K562 (cell line): ENCODE data around the gene LGSN. TPM values are rescaled to one million over a fixed set of nuclear protein-coding genes. Genes with fewer than 3 reads are reported as not detected.

Experiments used
- ATAC-seq: fragments of 200-7000 bp; cut with Tn5 transposase; 3 replicates; pipeline ENCODE4 v1.9.1; 2020; ENCODE audit warnings: moderate library complexity
- BruUV-seq: library from RNA; stranded (reverse); fragments of 400-500 nt; replicated peaks from 2 replicates; lab custom pipeline; 2021; lab: Mats Ljungman, UMichigan
- CTCF ChIA-PET: fragments of 300-600 bp; formaldehyde crosslinking; extraction: SDS; loops from one replicate; lab custom pipeline; 2021; ENCODE audit warnings: low intra/inter-chr PET ratio; lab: Yijun Ruan, JAX
- POLR2A ChIA-PET: fragments of 300-600, 350-650 bp; sonication (Branson Sonifier 250); formaldehyde crosslinking; extraction: SDS; loops from one replicate; lab custom pipeline; 2021; ENCODE audit warnings: antibody characterized with exemption, inconsistent platforms; lab: Yijun Ruan, JAX
- DNase-seq, 4 experiments: peaks; one replicate each; pipeline versions ENCODE4 v3.0.0 to v3.0.0-alpha.2; 2011 to 2018; ENCODE audit warnings: low spot score in 3 of 4, mixed read lengths in 3 of 4; ENCODE audit errors: extremely low read depth in 1 of 4
- FAIRE-seq: peaks from 2 replicates; lab custom pipeline; 2011; peaks lifted over from hg19 to GRCh38; lab: Jason Lieb, UNC
- H2AFZ ChIP-seq: 2 replicates; pipeline ENCODE4 v1.6.0; 2011; ENCODE audit warnings: low read depth, low read length, control low read depth, inconsistent platforms
- H3K27ac ChIP-seq: fragments of 200-600 bp; 3 replicates; pipeline ENCODE4 v1.8.0; 2011; ENCODE audit warnings: low read depth, mild to moderate bottlenecking, control low read depth, inconsistent platforms, low read length, moderate library complexity, mixed read lengths; ENCODE audit errors: extremely low read depth
- H3K27me3 ChIP-seq, 2 experiments: fragments of 300-600 bp in 1 of 2; 2 replicates in 1 of 2; 3 replicates in 1 of 2; pipeline versions ENCODE4 v1.6.0 to v1.8.0; 2011; ENCODE audit warnings: inconsistent platforms in 2 of 2, low read length in 2 of 2, mild to moderate bottlenecking in 1 of 2, mixed read lengths in 1 of 2, moderate library complexity in 1 of 2; ENCODE audit not compliant: control insufficient read depth in 2 of 2, insufficient read depth in 2 of 2
- H3K36me3 ChIP-seq: fragments of 300-600 bp; 3 replicates; pipeline ENCODE4 v1.8.0; 2011; ENCODE audit warnings: mild to moderate bottlenecking, low read length, inconsistent platforms; ENCODE audit not compliant: control insufficient read depth, insufficient read depth
- H3K4me1 ChIP-seq, 2 experiments: fragments of 200-600 bp in 1 of 2; replicated peaks in 1 of 2; 2 replicates in 1 of 2; 3 replicates in 1 of 2; pipeline versions ENCODE4 v1.5.1 to v1.8.0; 2011; ENCODE audit warnings: inconsistent platforms in 2 of 2, low read length in 2 of 2, mild to moderate bottlenecking in 1 of 2, mixed read lengths in 1 of 2, moderate library complexity in 1 of 2; ENCODE audit not compliant: control insufficient read depth in 2 of 2, insufficient read depth in 2 of 2
- H3K4me2 ChIP-seq: 2 replicates; pipeline ENCODE4 v1.6.1; 2011; ENCODE audit warnings: low read length, control low read depth, inconsistent platforms, mixed read lengths; ENCODE audit not compliant: insufficient read depth
- H3K4me3 ChIP-seq: fragments of 200-600 bp; sonication (generic), shearing (Covaris generic); 2 replicates; pipeline ENCODE4 v1.5.1; 2016; ENCODE audit warnings: control low read depth, inconsistent platforms
- H3K79me2 ChIP-seq: fragments of 200-600 bp; 3 replicates; pipeline ENCODE4 v1.8.0; 2011; ENCODE audit warnings: low read length, inconsistent platforms; ENCODE audit not compliant: control insufficient read depth, insufficient read depth
- H3K9ac ChIP-seq, 2 experiments: 2 replicates each; pipeline versions ENCODE4 v1.6.0 to v1.6.1; 2011; ENCODE audit warnings: low read depth in 2 of 2, low read length in 2 of 2, control low read depth in 1 of 2, inconsistent platforms in 1 of 2, mild to moderate bottlenecking in 1 of 2, mixed read lengths in 1 of 2; ENCODE audit not compliant: insufficient read depth in 1 of 2
- H3K9me1 ChIP-seq: one replicate; pipeline ENCODE4 v1.6.0; 2011; ENCODE audit warnings: inconsistent platforms, mild to moderate bottlenecking, low read length, moderate library complexity; ENCODE audit not compliant: control insufficient read depth, insufficient read depth
- H3K9me3 ChIP-seq: replicated peaks from 2 replicates; pipeline ENCODE4 v1.5.1; 2011; ENCODE audit warnings: low read depth, low read length, inconsistent platforms; ENCODE audit not compliant: control insufficient read depth, insufficient read depth
- H4K20me1 ChIP-seq: replicated peaks from 2 replicates; pipeline ENCODE4 v1.6.1; 2011; ENCODE audit warnings: low read length, inconsistent platforms, mixed read lengths; ENCODE audit not compliant: control insufficient read depth, insufficient read depth
- CCAR2 ChIP-seq: fragments of 200-400 bp; formaldehyde crosslinking; IDR thresholded peaks from 2 replicates; pipeline ENCODE4 v1.6.1; 2017; ENCODE audit warnings: mild to moderate bottlenecking, low read depth, low read length
- KLF13 ChIP-seq: fragments of 450-650 bp; IDR thresholded peaks from 2 replicates; pipeline ENCODE4 v1.6.1; 2016; ENCODE audit warnings: missing genetic modification characterization, low read depth, mild to moderate bottlenecking, missing compliant biosample characterization, moderate library complexity, borderline replicate concordance
- POLR3G ChIP-seq: IDR thresholded peaks from 2 replicates; pipeline ENCODE4 v1.6.1; 2011; ENCODE audit not compliant: insufficient read length, insufficient replicate concordance; ENCODE audit errors: extremely low read depth
- RBFOX2 ChIP-seq: fragments of 200-400 bp; formaldehyde crosslinking; IDR thresholded peaks from 2 replicates; pipeline ENCODE4 v1.6.1; 2017; ENCODE audit warnings: low read depth, mild to moderate bottlenecking, low read length, moderate library complexity
- RBM22 ChIP-seq: fragments of 200-400 bp; formaldehyde crosslinking; IDR thresholded peaks from 2 replicates; pipeline ENCODE4 v1.6.1; 2018; ENCODE audit warnings: low read length, low read depth; ENCODE audit not compliant: poor library complexity, severe bottlenecking
- in situ Hi-C: fragments of 300-500 bp; cut with MboI; formaldehyde crosslinking; loops from 4 replicates; pipeline ENCODE4 v1.15.0; 2018; ENCODE audit warnings: inconsistent platforms, mixed read lengths
- intact Hi-C: fragments of 100-400 bp; cut with micrococcal nuclease; formaldehyde crosslinking; loops from 2 replicates; pipeline ENCODE4 v1.14.2; 2022
- polyA plus RNA-seq, 8 experiments: library from polyadenylated mRNA; depleted of rRNA in 4 of 8; stranded (reverse) in 5 of 8; unstranded in 3 of 8; fragments of >200 nt; fragmentation: Nextera tagmentation in 2 of 8; fragmentation: Illumina TruSeq in 1 of 8; extraction: Ambion mirVana in 2 of 8; extraction: Trizol in 1 of 8; gene quantifications; 2 replicates each; pipeline versions ENCODE4 v1.2.1 to v1.2.3, GENCODE V29; 2011 to 2014; ENCODE audit warnings: inconsistent platforms in 1 of 8, missing spikeins in 1 of 8
- total RNA-seq, 7 experiments: library from RNA; depleted of rRNA in 6 of 7; stranded (reverse); fragments of >200 nt in 6 of 7; fragmentation: Illumina TruSeq in 2 of 7; extraction: Trizol in 2 of 7; gene quantifications; 2 replicates each; pipeline versions ENCODE4 v1.2.1 to v1.2.3, GENCODE V29; 2011 to 2021; ENCODE audit warnings: low replicate concordance in 1 of 7
- TF ChIP-seq, protein P1 (sequence below): fragments of 200-800 bp; sonication (Bioruptor generic); IDR thresholded peaks from 2 replicates; pipeline ENCODE4 v1.6.1; 2017; ENCODE audit warnings: missing genetic modification characterization, missing compliant biosample characterization
- TF ChIP-seq, protein P2 (sequence below): fragments of 450-650 bp; formaldehyde crosslinking; conservative IDR thresholded peaks from 2 replicates; pipeline ENCODE4 v1.4.0; 2022; ENCODE audit warnings: mild to moderate bottlenecking, missing genetic modification characterization
- TF ChIP-seq, protein P3 (sequence below): sonication (generic); formaldehyde crosslinking; IDR thresholded peaks from 2 replicates; pipeline ENCODE4 v1.8.0; 2022; ENCODE audit warnings: mild to moderate bottlenecking, missing genetic modification reagents
- TF ChIP-seq, protein P4 (sequence below): fragments of 250-450 bp; sonication (Bioruptor Pico); IDR thresholded peaks from 2 replicates; pipeline ENCODE4 v1.4.0; 2020; ENCODE audit warnings: mild to moderate bottlenecking, moderate library complexity

Gene LGSN
- total and polyA plus RNA-seq, 9 of the 15 experiments (the other 6 are each of a cell fraction or from before 2014, with no cell fraction given) = 0.01 TPM; not detected in 8

DNA sequence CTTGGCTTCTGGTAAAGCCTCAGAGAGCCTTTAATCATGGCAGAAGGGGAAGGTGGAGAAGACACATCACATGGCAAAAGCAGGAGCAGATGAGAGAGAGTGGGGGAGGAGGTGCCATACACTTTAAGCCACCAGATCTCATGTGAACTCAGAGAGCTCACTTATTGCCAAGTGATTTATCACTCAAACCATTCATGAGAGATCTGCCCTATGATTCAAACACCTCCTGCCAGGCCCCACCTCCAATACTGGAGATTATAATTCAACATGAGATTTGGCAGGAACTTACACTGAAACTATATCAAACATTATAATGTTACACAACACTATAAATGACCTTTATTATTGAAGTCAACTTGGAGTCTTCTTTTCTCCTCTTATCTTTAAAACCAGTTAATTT, 60.6 kb downstream of the LGSN start:
- Histone ChIP-seq H3K4me2 (no peak overlapping the region), H4K20me1 (no peaks in the 10 kb centered on the region), H3K27me3 (no peaks in the 10 kb centered on the region), H3K36me3 (no peaks in the 10 kb centered on the region), H3K9me1 (no peaks in the 10 kb centered on the region), H3K4me1 (no peaks in the 10 kb centered on the region), H2AFZ (no peak overlapping the region), H3K9me3 (no peaks in the 10 kb centered on the region), H3K79me2 (no peaks in the 10 kb centered on the region), H3K4me3 (no peak overlapping the region), H3K27ac (no peak overlapping the region), H3K9ac (no peak overlapping the region)
- POLR2A ChIA-PET = interaction anchor here (0.6 kb wide), 1 partner anchor 19 kb away, joined by 3 read pairs; no protein-coding TSS in a partner anchor
- BruUV-seq = no TSS peak
- TF ChIP-seq, protein P1, sequence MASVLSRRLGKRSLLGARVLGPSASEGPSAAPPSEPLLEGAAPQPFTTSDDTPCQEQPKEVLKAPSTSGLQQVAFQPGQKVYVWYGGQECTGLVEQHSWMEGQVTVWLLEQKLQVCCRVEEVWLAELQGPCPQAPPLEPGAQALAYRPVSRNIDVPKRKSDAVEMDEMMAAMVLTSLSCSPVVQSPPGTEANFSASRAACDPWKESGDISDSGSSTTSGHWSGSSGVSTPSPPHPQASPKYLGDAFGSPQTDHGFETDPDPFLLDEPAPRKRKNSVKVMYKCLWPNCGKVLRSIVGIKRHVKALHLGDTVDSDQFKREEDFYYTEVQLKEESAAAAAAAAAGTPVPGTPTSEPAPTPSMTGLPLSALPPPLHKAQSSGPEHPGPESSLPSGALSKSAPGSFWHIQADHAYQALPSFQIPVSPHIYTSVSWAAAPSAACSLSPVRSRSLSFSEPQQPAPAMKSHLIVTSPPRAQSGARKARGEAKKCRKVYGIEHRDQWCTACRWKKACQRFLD = no peak
- TF ChIP-seq CCAR2 (no peak), RBM22 (no peak), RBFOX2 (no peak), KLF13 (no peak), POLR3G (no peak)
- TF ChIP-seq, protein P2, sequence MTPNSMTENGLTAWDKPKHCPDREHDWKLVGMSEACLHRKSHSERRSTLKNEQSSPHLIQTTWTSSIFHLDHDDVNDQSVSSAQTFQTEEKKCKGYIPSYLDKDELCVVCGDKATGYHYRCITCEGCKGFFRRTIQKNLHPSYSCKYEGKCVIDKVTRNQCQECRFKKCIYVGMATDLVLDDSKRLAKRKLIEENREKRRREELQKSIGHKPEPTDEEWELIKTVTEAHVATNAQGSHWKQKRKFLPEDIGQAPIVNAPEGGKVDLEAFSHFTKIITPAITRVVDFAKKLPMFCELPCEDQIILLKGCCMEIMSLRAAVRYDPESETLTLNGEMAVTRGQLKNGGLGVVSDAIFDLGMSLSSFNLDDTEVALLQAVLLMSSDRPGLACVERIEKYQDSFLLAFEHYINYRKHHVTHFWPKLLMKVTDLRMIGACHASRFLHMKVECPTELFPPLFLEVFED (CRISPR knock-in tag) = no peak
- TF ChIP-seq, protein P3, sequence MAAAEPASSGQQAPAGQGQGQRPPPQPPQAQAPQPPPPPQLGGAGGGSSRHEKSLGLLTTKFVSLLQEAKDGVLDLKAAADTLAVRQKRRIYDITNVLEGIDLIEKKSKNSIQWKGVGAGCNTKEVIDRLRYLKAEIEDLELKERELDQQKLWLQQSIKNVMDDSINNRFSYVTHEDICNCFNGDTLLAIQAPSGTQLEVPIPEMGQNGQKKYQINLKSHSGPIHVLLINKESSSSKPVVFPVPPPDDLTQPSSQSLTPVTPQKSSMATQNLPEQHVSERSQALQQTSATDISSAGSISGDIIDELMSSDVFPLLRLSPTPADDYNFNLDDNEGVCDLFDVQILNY (CRISPR knock-in tag) = no peak
- TF ChIP-seq, protein P4, sequence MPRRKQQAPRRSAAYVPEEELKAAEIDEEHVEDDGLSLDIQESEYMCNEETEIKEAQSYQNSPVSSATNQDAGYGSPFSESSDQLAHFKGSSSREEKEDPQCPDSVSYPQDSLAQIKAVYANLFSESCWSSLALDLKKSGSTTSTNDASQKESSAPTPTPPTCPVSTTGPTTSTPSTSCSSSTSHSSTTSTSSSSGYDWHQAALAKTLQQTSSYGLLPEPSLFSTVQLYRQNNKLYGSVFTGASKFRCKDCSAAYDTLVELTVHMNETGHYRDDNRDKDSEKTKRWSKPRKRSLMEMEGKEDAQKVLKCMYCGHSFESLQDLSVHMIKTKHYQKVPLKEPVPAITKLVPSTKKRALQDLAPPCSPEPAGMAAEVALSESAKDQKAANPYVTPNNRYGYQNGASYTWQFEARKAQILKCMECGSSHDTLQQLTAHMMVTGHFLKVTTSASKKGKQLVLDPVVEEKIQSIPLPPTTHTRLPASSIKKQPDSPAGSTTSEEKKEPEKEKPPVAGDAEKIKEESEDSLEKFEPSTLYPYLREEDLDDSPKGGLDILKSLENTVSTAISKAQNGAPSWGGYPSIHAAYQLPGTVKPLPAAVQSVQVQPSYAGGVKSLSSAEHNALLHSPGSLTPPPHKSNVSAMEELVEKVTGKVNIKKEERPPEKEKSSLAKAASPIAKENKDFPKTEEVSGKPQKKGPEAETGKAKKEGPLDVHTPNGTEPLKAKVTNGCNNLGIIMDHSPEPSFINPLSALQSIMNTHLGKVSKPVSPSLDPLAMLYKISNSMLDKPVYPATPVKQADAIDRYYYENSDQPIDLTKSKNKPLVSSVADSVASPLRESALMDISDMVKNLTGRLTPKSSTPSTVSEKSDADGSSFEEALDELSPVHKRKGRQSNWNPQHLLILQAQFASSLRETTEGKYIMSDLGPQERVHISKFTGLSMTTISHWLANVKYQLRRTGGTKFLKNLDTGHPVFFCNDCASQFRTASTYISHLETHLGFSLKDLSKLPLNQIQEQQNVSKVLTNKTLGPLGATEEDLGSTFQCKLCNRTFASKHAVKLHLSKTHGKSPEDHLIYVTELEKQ (CRISPR knock-in tag) = no peak
- in situ Hi-C loops = no loop called here
- DNase-seq (no peak), FAIRE-seq (no peak), ATAC-seq (no peak)
- CTCF ChIA-PET = no interaction called here
- intact Hi-C loops = no loop called here
